Aorta (tissue), 5 donors: ENCODE data around the gene ADAM15. TPM values are rescaled to one million over a fixed set of nuclear protein-coding genes. Genes with fewer than 3 reads are reported as not detected.
A peak's percentile ranks its signal among the peaks of the same experiment; 100 is the strongest.

ENCODE experiments used
- ATAC-seq: fragments of 200-7000 bp; cut with Tn5 transposase; one replicate; pipeline ENCODE4 v1.9.1; 2022; ENCODE audit warnings: moderate library complexity; ENCODE audit not compliant: low FRiP score
- DNase-seq, 2 donors: peaks; one replicate each; pipeline ENCODE4 v3.0.0-alpha.2; 2020
- H3K27ac ChIP-seq, 2 donors: one replicate each; pipeline ENCODE4 v1.5.1; 2013; ENCODE audit warnings: low read length in 2 of 2, mild to moderate bottlenecking in 2 of 2, moderate library complexity in 2 of 2, control low read depth in 1 of 2, inconsistent platforms in 1 of 2, low read depth in 1 of 2
- H3K27me3 ChIP-seq, 2 donors: one replicate each; pipeline ENCODE4 v1.6.1; 2013; ENCODE audit warnings: control low read depth in 1 of 2, low read length in 1 of 2, mild to moderate bottlenecking in 1 of 2, moderate library complexity in 1 of 2; ENCODE audit not compliant: insufficient read depth in 2 of 2, control insufficient read depth in 1 of 2
- H3K36me3 ChIP-seq, 2 donors: one replicate each; pipeline ENCODE4 v1.6.1; 2013; ENCODE audit warnings: control low read depth in 1 of 2, low read length in 1 of 2, mild to moderate bottlenecking in 1 of 2; ENCODE audit not compliant: insufficient read depth in 2 of 2, control insufficient read depth in 1 of 2
- H3K4me1 ChIP-seq, 2 donors: one replicate each; pipeline ENCODE4 v1.6.1; 2013; ENCODE audit warnings: low read length in 2 of 2, control low read depth in 1 of 2, mild to moderate bottlenecking in 1 of 2, moderate library complexity in 1 of 2; ENCODE audit not compliant: insufficient read depth in 2 of 2, control insufficient read depth in 1 of 2
- H3K4me3 ChIP-seq, 2 donors: one replicate each; pipeline ENCODE4 v1.5.1; 2013; ENCODE audit warnings: low read length in 2 of 2, control low read depth in 1 of 2, mild to moderate bottlenecking in 1 of 2
- H3K9me3 ChIP-seq: one replicate; pipeline ENCODE4 v1.6.1; 2013; ENCODE audit warnings: mild to moderate bottlenecking, low read length; ENCODE audit not compliant: control insufficient read depth
- WGBS, 2 donors: extraction: QIAGEN DNeasy Blood & Tissue Kit; methylation state at CpG; one replicate each; pipeline ENCODE4 v1.1.7; 2013; 5-methylcytosine and 5-hydroxymethylcytosine counted together
- intact Hi-C, 2 donors: fragments of 100-400 bp; cut with DNase I; formaldehyde crosslinking; loops; one replicate each; pipeline versions ENCODE4 v1.14.2 to v1.15.0; 2022
- long read RNA-seq, 2 donors: library from polyadenylated mRNA; unstranded; transcript quantifications; one replicate each; pipeline ENCODE4 v2.0.0, GENCODE V29; 2020 to 2021
- polyA plus RNA-seq, 2 donors: library from polyadenylated mRNA; stranded (reverse); fragments of 200-250 nt; gene quantifications; one replicate each; pipeline ENCODE4 v1.2.3, GENCODE V29; 2013
- total RNA-seq, 2 donors: library from RNA; stranded (reverse); fragmentation: NEBNext Ultra II Directional; extraction: Animal tissue kit (Norgen Biotek cat#: 25700); gene quantifications; one replicate each; pipeline ENCODE4 v1.2.1, GENCODE V29; 2021
- donor health status: healthy with polysubstance abuse.
- donor health status: Bipolar disorder and iron deficiency.
- donor health status: DM: no; HTN: no; CAD: no.
- donor health status: DM: no; HTN: no; CAD: no.
- donor health status: DM: yes; HTN: yes; CAD: no.

ADAM15 gene
- total RNA-seq (100 to 1,000 TPM; 129 to 180 TPM), polyA plus RNA-seq (10 to 100 TPM; 17.3 to 89.3 TPM)
- long read RNA-seq, donor 1, full-length matches to known transcripts, result 300 of 470 reads
- long read RNA-seq, donor 1, partial matches to known transcripts, result 129 of 470 reads
- long read RNA-seq, donor 1, other reads (novel, unspliced or antisense), result 41 of 470 reads
- long read RNA-seq, donor 2, transcript ADAM15-201 (21 exons, 2,799 nt), result major isoform, 42 of 88 reads
- long read RNA-seq, donor 2, partial matches to known transcripts, result 22 of 88 reads
- long read RNA-seq, donor 2, other reads (novel, unspliced or antisense), result 20 of 88 reads

- intact Hi-C loops, result no loop called here
- H3K9me3 ChIP-seq, result no peaks in the 10 kb centered on the region
- peak within 1 kb of the TSS; percentile 44 to 67 for H3K4me3 ChIP-seq
- H3K27me3 ChIP-seq, result no peaks in the 10 kb centered on the region
- H3K27ac ChIP-seq, result peak within 1 kb of the TSS in 1 of 2 donors; percentile 65
- no peaks in the 10 kb centered on the region for H3K36me3 ChIP-seq
- peak; percentile 93 to 96 for DNase-seq
- 1% methylated on average over 81 to 99 of the region's 99 CpGs for WGBS, 2 donors
- ATAC-seq, result peak; percentile 92
- H3K4me1 ChIP-seq, result no peaks in the 10 kb centered on the region
Observed at GRCh38 chr1:155050560-155051341, at the start of gene ADAM15. Gene ADAM15 (plus strand): TSS chr1:155051316. CDS start chr1:155051387, 71 bp downstream.

- Histone ChIP-seq H3K27me3 (no peaks in the 10 kb centered on the region), H3K9me3 (no peaks in the 10 kb centered on the region), H3K27ac (peak overlapping the region; percentile 15 to 87), H3K4me1 (peaks cover 0 to 2% of the 10 kb centered on the region in 2 donors), H3K36me3 (no peaks in the 10 kb centered on the region), H3K4me3 (peak overlapping the region; percentile 46 to 65)
- intact Hi-C loops, result loop anchor here in 1 of 2 donors (5.0 kb wide), 2 partner anchors 61 to 64 kb away; partner anchors contain the start of genes EFNA4 and PMVK
- ATAC-seq, result no peak
- DNase-seq, result no peak
- WGBS, 2 donors, result 0% methylated on average over 11 of the region's 11 CpGs
Observed at GRCh38 chr1:155001425-155001674, 49.8 kb upstream of the ADAM15 start.

GRCh38 chr1:155001675-155002463 lies 49.2 kb upstream of the ADAM15 start:
- H3K4me1 ChIP-seq, result peaks cover 0 to 2% of the 10 kb centered on the region in 2 donors
- WGBS, 2 donors, result 0 to 1% methylated on average over 21 to 38 of the region's 38 CpGs
- intact Hi-C loops, result loop anchor here in 1 of 2 donors (1.0 to 5.0 kb wide), 3 partner anchors 29 to 65 kb away; partner anchors contain the start of genes EFNA4 and PMVK

GRCh38 chr1:155002464-155003226 lies 48.5 kb upstream of the ADAM15 start, which contains the start of gene ZBTB7B:
Gene ZBTB7B (plus strand): TSS chr1:155002802. CDS start chr1:155014661, 11,859 bp downstream.
- WGBS, 2 donors, result 0 to 1% methylated on average over 25 to 34 of the region's 35 CpGs
- Histone ChIP-seq H3K4me1 (peaks cover 0 to 2% of the 10 kb centered on the region in 2 donors), H3K27me3 (no peaks in the 10 kb centered on the region), H3K36me3 (no peaks in the 10 kb centered on the region), H3K4me3 (peak within 1 kb of the TSS; percentile 79 to 84), H3K9me3 (no peaks in the 10 kb centered on the region), H3K27ac (peak within 1 kb of the TSS; percentile 59 to 89)
- ATAC-seq (peak; percentile 6), DNase-seq (peak; percentile 76 to 86)
- intact Hi-C loops, result loop anchor here in 1 of 2 donors (1.0 to 5.0 kb wide), 3 partner anchors 29 to 65 kb away; partner anchors contain the start of genes EFNA4 and PMVK

More at GRCh38 chr1:155001675-155002463, 49.2 kb upstream of the ADAM15 start:
- Histone ChIP-seq H3K27me3 (no peaks in the 10 kb centered on the region), H3K4me3 (peak overlapping the region; percentile 46 to 65), H3K36me3 (no peaks in the 10 kb centered on the region), H3K9me3 (no peaks in the 10 kb centered on the region), H3K27ac (peak overlapping the region; percentile 15 to 87)
- peak; percentile 92 for ATAC-seq
- DNase-seq, result peak; percentile 100

GRCh38 chr1:155003227-155003765 lies 47.8 kb upstream of the ADAM15 start:
- peaks cover 0 to 2% of the 10 kb centered on the region in 2 donors for H3K4me1 ChIP-seq

GRCh38 chr1:155003766-155004351 lies 47.3 kb upstream of the ADAM15 start:
- no peak for ATAC-seq

More at GRCh38 chr1:155003227-155003765, 47.8 kb upstream of the ADAM15 start:
- DNase-seq (peak in 1 of 2 donors; percentile 84), ATAC-seq (no peak)
- WGBS, 2 donors, result 0% methylated on average over 34 to 37 of the region's 37 CpGs
- H3K4me3 ChIP-seq, result peak overlapping the region; percentile 79 to 84
- no peaks in the 10 kb centered on the region for H3K27me3 ChIP-seq
- intact Hi-C loops, result loop anchor here in 1 of 2 donors (5.0 kb wide), 2 partner anchors 59 to 66 kb away; partner anchors contain the start of genes EFNA4 and PMVK
- H3K9me3 ChIP-seq, result no peaks in the 10 kb centered on the region
- peak overlapping the region; percentile 59 to 89 for H3K27ac ChIP-seq
- H3K36me3 ChIP-seq, result no peaks in the 10 kb centered on the region

GRCh38 chr1:155004352-155005075 lies 46.6 kb upstream of the ADAM15 start:
- WGBS, 2 donors, result 21 to 26% methylated on average over 5 of the region's 5 CpGs
- DNase-seq (no peak), ATAC-seq (no peak)
- peak overlapping the region; percentile 34 to 77 for H3K27ac ChIP-seq
- H3K36me3 ChIP-seq, result no peaks in the 10 kb centered on the region
- H3K4me1 ChIP-seq, result peaks cover 0 to 2% of the 10 kb centered on the region in 2 donors
- no peaks in the 10 kb centered on the region for H3K9me3 ChIP-seq
- intact Hi-C loops, result loop anchor here in 1 of 2 donors (5.0 kb wide), 2 partner anchors 58 to 67 kb away; partner anchors contain the start of genes EFNA4 and PMVK
- H3K27me3 ChIP-seq, result no peaks in the 10 kb centered on the region
- peak overlapping the region; percentile 79 to 84 for H3K4me3 ChIP-seq

More at GRCh38 chr1:155003766-155004351, 47.3 kb upstream of the ADAM15 start:
- Histone ChIP-seq H3K27me3 (no peaks in the 10 kb centered on the region), H3K36me3 (no peaks in the 10 kb centered on the region), H3K27ac (peak overlapping the region; percentile 34 to 77), H3K4me1 (peaks cover 0 to 2% of the 10 kb centered on the region in 2 donors), H3K9me3 (no peaks in the 10 kb centered on the region), H3K4me3 (peak overlapping the region; percentile 79 to 84)
- 0 to 1% methylated on average over 33 to 34 of the region's 34 CpGs for WGBS, 2 donors
- DNase-seq, result peak; percentile 85 to 91
- intact Hi-C loops, result loop anchor here in 1 of 2 donors (5.0 kb wide), 2 partner anchors 58 to 67 kb away; partner anchors contain the start of genes EFNA4 and PMVK
